Type B pancreatic cell (in vitro differentiated cells): ENCODE results near the gene S100A4. TPM values are rescaled to one million over a fixed set of nuclear protein-coding genes. Genes with fewer than 3 reads are reported as not detected.

Experiments
- DNase-seq: peaks from one replicate; pipeline ENCODE4 v3.0.0; 2021; ENCODE audit warnings: mixed read lengths; ENCODE audit not compliant: unreplicated experiment; ENCODE audit errors: extremely low spot score
- H3K27ac Mint-ChIP-seq: 2 replicates; pipeline ENCODE4 v1.8.0; 2021; ENCODE audit warnings: mild to moderate bottlenecking, mixed read lengths
- H3K27me3 Mint-ChIP-seq: 2 replicates; pipeline ENCODE4 v1.8.0; 2021; ENCODE audit warnings: mixed read lengths
- H3K36me3 Mint-ChIP-seq: 2 replicates; pipeline ENCODE4 v1.8.0; 2021; ENCODE audit warnings: mixed read lengths
- H3K4me1 Mint-ChIP-seq: one replicate; pipeline ENCODE4 v1.8.0; 2021; ENCODE audit warnings: mixed read lengths; ENCODE audit not compliant: unreplicated experiment
- H3K4me3 Mint-ChIP-seq: 2 replicates; pipeline ENCODE4 v1.8.0; 2021; ENCODE audit warnings: mild to moderate bottlenecking, mixed read lengths
- H3K9me3 Mint-ChIP-seq: 2 replicates; pipeline ENCODE4 v1.8.0; 2021; ENCODE audit warnings: mixed read lengths
- total RNA-seq: library from RNA; stranded (reverse); gene quantifications from 2 replicates; pipeline ENCODE4 v1.2.1, GENCODE V29; 2021; ENCODE audit warnings: low replicate concordance
- TF ChIP-seq, protein P1 (sequence below): fragments of 200-600 bp; sonication (generic); conservative IDR thresholded peaks from 2 replicates; pipeline ENCODE4 v1.5.0; 2021; ENCODE audit warnings: antibody characterized with exemption, mild to moderate bottlenecking

S100A4 gene
- total RNA-seq, 1 donor from 2014 or later, result 61.0 TPM

GRCh38 chr1:153519242-153519641 is 26.4 kb downstream of the S100A4 start:
- no peak for DNase-seq
- H3K4me3 Mint-ChIP-seq, result no peak overlapping the region
- no peaks in the 10 kb centered on the region for H3K36me3 Mint-ChIP-seq
- peaks cover 25% of the 10 kb centered on the region for H3K4me1 Mint-ChIP-seq
- peak overlapping the region; percentile 90 for H3K27ac Mint-ChIP-seq
- no peaks in the 10 kb centered on the region for H3K9me3 Mint-ChIP-seq
- TF ChIP-seq, protein P1, sequence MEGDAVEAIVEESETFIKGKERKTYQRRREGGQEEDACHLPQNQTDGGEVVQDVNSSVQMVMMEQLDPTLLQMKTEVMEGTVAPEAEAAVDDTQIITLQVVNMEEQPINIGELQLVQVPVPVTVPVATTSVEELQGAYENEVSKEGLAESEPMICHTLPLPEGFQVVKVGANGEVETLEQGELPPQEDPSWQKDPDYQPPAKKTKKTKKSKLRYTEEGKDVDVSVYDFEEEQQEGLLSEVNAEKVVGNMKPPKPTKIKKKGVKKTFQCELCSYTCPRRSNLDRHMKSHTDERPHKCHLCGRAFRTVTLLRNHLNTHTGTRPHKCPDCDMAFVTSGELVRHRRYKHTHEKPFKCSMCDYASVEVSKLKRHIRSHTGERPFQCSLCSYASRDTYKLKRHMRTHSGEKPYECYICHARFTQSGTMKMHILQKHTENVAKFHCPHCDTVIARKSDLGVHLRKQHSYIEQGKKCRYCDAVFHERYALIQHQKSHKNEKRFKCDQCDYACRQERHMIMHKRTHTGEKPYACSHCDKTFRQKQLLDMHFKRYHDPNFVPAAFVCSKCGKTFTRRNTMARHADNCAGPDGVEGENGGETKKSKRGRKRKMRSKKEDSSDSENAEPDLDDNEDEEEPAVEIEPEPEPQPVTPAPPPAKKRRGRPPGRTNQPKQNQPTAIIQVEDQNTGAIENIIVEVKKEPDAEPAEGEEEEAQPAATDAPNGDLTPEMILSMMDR, result no peak
- H3K27me3 Mint-ChIP-seq, result no peaks in the 10 kb centered on the region

DNA sequence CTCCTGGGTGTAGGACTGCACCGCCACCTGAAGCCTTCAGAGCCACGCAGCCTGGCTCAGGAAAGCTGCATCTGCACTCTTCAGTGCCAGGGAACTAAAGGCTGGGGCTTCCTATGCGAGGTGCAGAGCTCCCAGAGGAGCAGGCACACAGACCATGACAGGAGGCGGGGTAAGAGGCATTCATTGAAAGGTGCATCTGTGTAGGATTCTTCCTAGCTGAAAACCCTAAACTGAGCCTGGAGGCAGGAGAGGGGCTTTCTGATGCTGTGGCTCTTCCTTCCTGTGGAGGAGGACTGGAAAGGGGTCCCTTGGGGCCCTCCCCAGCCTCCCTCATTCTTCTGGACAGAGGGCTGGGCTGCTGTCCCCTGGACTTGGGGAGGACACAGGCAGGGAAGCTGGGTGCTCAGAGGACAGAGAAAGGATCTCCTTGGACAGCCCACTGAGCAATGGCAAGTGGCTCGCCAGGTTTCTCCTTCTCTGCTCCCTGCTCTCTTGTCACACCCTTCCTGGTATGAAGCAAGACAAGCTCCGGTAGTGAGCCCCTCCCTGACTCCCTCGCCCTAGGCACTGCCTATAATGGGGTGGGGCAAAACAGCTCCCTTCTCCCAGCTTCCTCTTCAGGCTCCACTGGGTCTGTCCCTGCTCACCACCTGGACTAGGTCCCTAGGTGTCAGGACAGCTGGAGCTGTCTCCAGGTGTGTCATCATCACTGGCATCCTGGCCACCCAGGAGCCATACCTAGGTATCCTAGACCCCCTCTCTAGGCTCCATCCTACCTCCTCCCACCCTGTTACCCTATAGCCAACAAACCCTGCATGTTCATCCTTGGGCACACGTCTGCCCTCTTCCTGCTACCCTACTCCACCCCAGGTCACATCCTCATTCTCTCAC is 29.9 kb downstream of the S100A4 start:
- Mint-ChIP-seq H3K4me1 (peaks cover 28% of the 10 kb centered on the region), H3K36me3 (no peaks in the 10 kb centered on the region), H3K4me3 (peak overlapping the region; percentile 63), H3K27me3 (no peaks in the 10 kb centered on the region), H3K9me3 (no peaks in the 10 kb centered on the region), H3K27ac (peak overlapping the region; percentile 97)
- no peak for DNase-seq
- TF ChIP-seq, protein P1, result no peak

- H3K36me3 Mint-ChIP-seq, result no peaks in the 10 kb centered on the region
- TF ChIP-seq, protein P1, result no peak
- no peaks in the 10 kb centered on the region for H3K9me3 Mint-ChIP-seq
- H3K27ac Mint-ChIP-seq, result peak overlapping the region; percentile 97
- H3K4me3 Mint-ChIP-seq, result no peak overlapping the region
- peaks cover 17% of the 10 kb centered on the region for H3K4me1 Mint-ChIP-seq
- DNase-seq, result no peak
- H3K27me3 Mint-ChIP-seq, result no peaks in the 10 kb centered on the region
Observed at GRCh38 chr1:153513666-153514065, 31.9 kb downstream of the S100A4 start.

GRCh38 chr1:153513023-153513422 is 32.6 kb downstream of the S100A4 start:
- peaks cover 13% of the 10 kb centered on the region for H3K4me1 Mint-ChIP-seq
- no peaks in the 10 kb centered on the region for H3K27me3 Mint-ChIP-seq
- no peak overlapping the region for H3K4me3 Mint-ChIP-seq
- DNase-seq, result no peak
- H3K27ac Mint-ChIP-seq, result peak overlapping the region; percentile 97
- TF ChIP-seq, protein P1, result no peak
- no peaks in the 10 kb centered on the region for H3K36me3 Mint-ChIP-seq
- no peaks in the 10 kb centered on the region for H3K9me3 Mint-ChIP-seq

DNA sequence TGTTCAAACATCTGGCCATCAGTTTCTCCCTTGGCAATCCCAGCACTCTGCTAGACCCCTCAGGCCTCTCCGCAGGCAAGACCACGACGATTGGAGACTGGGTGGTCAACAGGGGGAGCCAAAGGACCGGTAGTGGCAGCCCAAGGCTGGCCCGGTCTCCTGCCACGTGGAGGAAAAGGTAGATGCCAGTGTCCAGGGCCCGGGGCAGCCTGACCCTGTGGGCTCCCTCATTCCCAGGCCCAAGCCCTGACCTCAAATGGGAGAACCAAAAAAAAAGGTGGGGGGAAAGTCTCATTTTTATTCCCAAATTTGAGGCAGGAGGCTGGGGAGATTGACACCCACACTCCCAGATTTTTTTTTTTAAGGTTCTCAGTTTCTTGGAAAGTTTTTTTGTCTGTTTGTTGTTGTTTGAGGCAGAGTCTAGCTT is 34.6 kb downstream of the S100A4 start:
- no peak overlapping the region for H3K4me3 Mint-ChIP-seq

More for the DNA sequence above, 34.6 kb downstream of the S100A4 start:
- no peaks in the 10 kb centered on the region for H3K36me3 Mint-ChIP-seq
- H3K4me1 Mint-ChIP-seq, result peaks cover 15% of the 10 kb centered on the region
- no peaks in the 10 kb centered on the region for H3K9me3 Mint-ChIP-seq
- no peaks in the 10 kb centered on the region for H3K27me3 Mint-ChIP-seq
- TF ChIP-seq, protein P1, result peak; percentile 96
- DNase-seq, result peak; percentile 89
- peak overlapping the region; percentile 78 for H3K27ac Mint-ChIP-seq
